HCT116 (cell line): ENCODE results near the gene ATXN1. TPM values are rescaled to one million over a fixed set of nuclear protein-coding genes. Genes with fewer than 3 reads are reported as not detected.

Experiments used
- ATAC-seq: fragments of 200-7000 bp; cut with Tn5 transposase; 2 replicates; pipeline ENCODE4 v1.9.1; 2020; ENCODE audit warnings: mild to moderate bottlenecking, moderate library complexity
- BruUV-seq: library from RNA; stranded (reverse); fragments of 400-500 nt; replicated peaks from 2 replicates; lab custom pipeline; 2021; lab: Mats Ljungman, UMichigan
- CTCF ChIA-PET: fragments of 300-600 bp; sonication (Branson Sonifier 250); formaldehyde crosslinking; loops from one replicate; lab custom pipeline; 2021; ENCODE audit warnings: antibody characterized with exemption; lab: Charles Lee
- POLR2A ChIA-PET: fragments of 300-600, 350-600 bp; sonication (Branson Sonifier 250); formaldehyde crosslinking; loops from one replicate; lab custom pipeline; 2021; ENCODE audit warnings: antibody characterized with exemption; lab: Charles Lee
- RAD21 ChIA-PET, 2 experiments: fragments of 300-600 bp; sonication (Branson Sonifier 250); formaldehyde crosslinking; loops; one replicate each; lab custom pipeline; 2023; ENCODE audit warnings: low total read pairs in 2 of 2; ENCODE audit not compliant: uncharacterized antibody in 2 of 2, unreplicated experiment in 2 of 2, low non-redundant PET in 1 of 2; lab: Charles Lee
- DNase-seq: peaks from one replicate; pipeline ENCODE4 v3.0.0-alpha.2; 2010; ENCODE audit warnings: low read depth, low spot score
- H2AFZ ChIP-seq: fragments of 200-600 bp; shearing (Covaris generic), sonication (generic); 2 replicates; pipeline ENCODE4 v1.6.1; 2017; ENCODE audit warnings: low read depth, mixed run types, mixed read lengths, antibody characterized with exemption, low read length; ENCODE audit not compliant: poor library complexity, severe bottlenecking
- H3K27ac ChIP-seq: 2 replicates; pipeline ENCODE4 v1.5.1; 2012; ENCODE audit warnings: low read depth, low read length
- H3K27me3 ChIP-seq: fragments of 200-600 bp; sonication (generic); 2 replicates; pipeline ENCODE4 v1.6.1; 2016; ENCODE audit warnings: mixed run types, low read length, mixed read lengths; ENCODE audit not compliant: insufficient read depth
- H3K36me3 ChIP-seq, 2 experiments: fragments of 200-500 bp in 1 of 2; fragments of 200-600 bp in 1 of 2; sonication (Bioruptor generic) in 1 of 2; sonication (generic) in 1 of 2; 2 replicates each; pipeline versions ENCODE4 v1.5.1 to v1.6.1; 2014 to 2016; ENCODE audit warnings: low read length in 2 of 2, inconsistent platforms in 1 of 2, mixed read lengths in 1 of 2, mixed run types in 1 of 2; ENCODE audit not compliant: insufficient read depth in 2 of 2, control insufficient read depth in 1 of 2
- H3K4me1 ChIP-seq, 2 experiments: fragments of 200-600 bp in 1 of 2; sonication (generic) in 1 of 2; 2 replicates each; pipeline versions ENCODE4 v1.5.1 to v1.6.1; 2012 to 2017; ENCODE audit warnings: low read length in 2 of 2, inconsistent platforms in 1 of 2, mild to moderate bottlenecking in 1 of 2, mixed read lengths in 1 of 2, mixed run types in 1 of 2, moderate library complexity in 1 of 2; ENCODE audit not compliant: insufficient read depth in 2 of 2, control insufficient read depth in 1 of 2
- H3K4me2 ChIP-seq: fragments of 200-600 bp; sonication (generic); 2 replicates; pipeline ENCODE4 v1.6.1; 2017; ENCODE audit warnings: mixed run types, low read length, mixed read lengths
- H3K4me3 ChIP-seq, 2 experiments: fragments of 200-600 bp in 1 of 2; sonication (generic) in 1 of 2; replicated peaks in 1 of 2; 2 replicates each; pipeline ENCODE4 v1.5.1; 2011 to 2016; ENCODE audit warnings: low read length in 2 of 2, control low read depth in 1 of 2, low read depth in 1 of 2, mild to moderate bottlenecking in 1 of 2, mixed read lengths in 1 of 2, mixed run types in 1 of 2
- H3K79me2 ChIP-seq: fragments of 200-600 bp; sonication (generic); 2 replicates; pipeline ENCODE4 v1.6.1; 2017; ENCODE audit warnings: mild to moderate bottlenecking, mixed run types, low read length, moderate library complexity, mixed read lengths; ENCODE audit not compliant: insufficient read depth
- H3K9ac ChIP-seq: fragments of 200-600 bp; sonication (generic); 2 replicates; pipeline ENCODE4 v1.6.1; 2016; ENCODE audit warnings: low read length, mixed read lengths
- H3K9me2 ChIP-seq: fragments of 200-600 bp; sonication (generic), shearing (Covaris generic); 2 replicates; pipeline ENCODE4 v1.6.1; 2017; ENCODE audit warnings: mixed run types, mild to moderate bottlenecking, moderate library complexity; ENCODE audit not compliant: insufficient read depth
- H3K9me3 ChIP-seq, 2 experiments: fragments of 200-500 bp in 1 of 2; fragments of 200-600 bp in 1 of 2; sonication (Bioruptor generic) in 1 of 2; sonication (generic) in 1 of 2; 2 replicates each; pipeline ENCODE4 v1.6.1; 2014 to 2017; ENCODE audit warnings: low read length in 2 of 2, mixed read lengths in 2 of 2, inconsistent platforms in 1 of 2, low read depth in 1 of 2, mild to moderate bottlenecking in 1 of 2, mixed run types in 1 of 2, moderate library complexity in 1 of 2; ENCODE audit not compliant: control insufficient read depth in 1 of 2, insufficient read depth in 1 of 2
- H4K20me1 ChIP-seq: fragments of 200-600 bp; sonication (generic), shearing (Covaris generic); 2 replicates; pipeline ENCODE4 v1.6.1; 2017; ENCODE audit warnings: mixed run types, mild to moderate bottlenecking, moderate library complexity; ENCODE audit not compliant: insufficient read depth
- EZH2 ChIP-seq: fragments of 200-600 bp; sonication (generic); IDR thresholded peaks from 2 replicates; pipeline ENCODE4 v1.6.1; 2017; ENCODE audit warnings: antibody characterized with exemption, mixed run types
- EZH2phosphoT487 ChIP-seq: fragments of 200-600 bp; IDR thresholded peaks from 2 replicates; pipeline ENCODE4 v1.6.1; 2018; ENCODE audit warnings: antibody characterized with exemption, borderline replicate concordance
- SIN3A ChIP-seq: IDR thresholded peaks from 2 replicates; pipeline ENCODE4 v1.6.1; 2012; ENCODE audit warnings: low read depth
- SP1 ChIP-seq: IDR thresholded peaks from 2 replicates; pipeline ENCODE4 v1.6.1; 2012; ENCODE audit warnings: low read depth
- TCF7L2 ChIP-seq: IDR thresholded peaks from 2 replicates; pipeline ENCODE4 v1.7.0; 2011; ENCODE audit warnings: borderline replicate concordance, inconsistent platforms; ENCODE audit not compliant: insufficient read depth, insufficient read length; ENCODE audit errors: extremely low read depth
- intact Hi-C: fragments of 100-400 bp; cut with micrococcal nuclease; formaldehyde crosslinking; loops from 2 replicates; pipeline ENCODE4 v1.10.0; 2022
- total RNA-seq: library from RNA; stranded (reverse); gene quantifications from one replicate; pipeline ENCODE4 v1.2.1, GENCODE V29; 2021; ENCODE audit not compliant: unreplicated experiment

The ATXN1 gene
- total RNA-seq, 1 experiment from 2014 or later: 21.0 TPM

DNA sequence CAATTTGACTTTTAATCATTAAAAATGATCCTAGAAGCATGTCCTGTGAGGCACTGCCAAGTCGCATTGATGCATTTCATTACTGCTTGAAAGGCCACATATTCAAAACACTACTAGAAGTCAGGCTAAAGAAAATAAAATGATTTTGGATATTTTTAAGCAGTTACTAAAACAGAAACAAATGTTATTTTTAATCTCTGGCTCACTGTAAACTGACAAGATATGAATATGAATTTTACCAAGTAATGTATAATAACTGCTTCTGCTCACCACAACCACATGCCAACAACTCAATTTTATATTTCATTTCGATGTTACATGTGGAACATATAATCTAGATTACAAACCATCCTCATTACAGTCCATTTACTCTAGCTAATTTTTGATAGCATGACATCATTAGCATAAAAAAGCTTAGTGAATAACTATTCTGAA is 90.6 kb downstream of the ATXN1 start:
- POLR2A ChIA-PET: no interaction called here
- H3K27ac ChIP-seq: no peak overlapping the region
- intact Hi-C loops: no loop called here
- H3K9me3 ChIP-seq: no peaks in the 10 kb centered on the region
- ATAC-seq (no peak), DNase-seq (no peak)
- TF ChIP-seq EZH2phosphoT487: no peak
- TF ChIP-seq TCF7L2: no peak
- no peaks in the 10 kb centered on the region for H3K36me3 ChIP-seq
- H3K4me3 ChIP-seq: no peak overlapping the region
- H4K20me1 ChIP-seq: no peaks in the 10 kb centered on the region
- peaks cover 26 to 39% of the 10 kb centered on the region in 2 experiments for H3K4me1 ChIP-seq
- no peaks in the 10 kb centered on the region for H3K9me2 ChIP-seq
- H3K4me2 ChIP-seq: no peak overlapping the region
- H3K9ac ChIP-seq: no peak overlapping the region
- no peak overlapping the region for H2AFZ ChIP-seq
- no peaks in the 10 kb centered on the region for H3K79me2 ChIP-seq
- RAD21 ChIA-PET: interaction anchor here in 1 of 2 experiments (0.7 kb wide), 1 partner anchor 87 kb away, joined by 3 read pairs; no protein-coding TSS in a partner anchor
- no TSS peak for BruUV-seq
- CTCF ChIA-PET: no interaction called here
- no peaks in the 10 kb centered on the region for H3K27me3 ChIP-seq

DNA sequence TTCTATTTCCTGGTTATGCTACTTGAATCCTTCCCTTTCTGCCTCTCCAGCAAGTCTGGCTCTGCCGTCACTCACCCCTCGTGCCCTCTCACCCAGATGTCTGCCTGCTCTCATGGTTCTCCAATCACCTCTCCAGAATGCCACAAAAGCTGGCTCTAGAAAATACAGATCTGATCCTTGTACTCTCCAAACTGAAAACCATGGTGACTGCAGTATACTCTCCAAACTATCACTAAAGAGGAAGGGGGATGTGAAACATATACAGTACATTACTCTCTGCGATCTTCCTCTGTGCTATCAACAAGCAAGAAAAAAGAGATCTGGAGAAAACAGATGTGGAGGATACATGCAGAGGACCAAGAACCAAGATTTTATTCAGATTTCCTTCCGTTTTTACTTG is 91.1 kb downstream of the ATXN1 start:
- H3K4me1 ChIP-seq: peaks cover 25 to 37% of the 10 kb centered on the region in 2 experiments
- POLR2A ChIA-PET: no interaction called here

More for the DNA sequence above, 91.1 kb downstream of the ATXN1 start:
- intact Hi-C loops: no loop called here
- Histone ChIP-seq H4K20me1 (no peaks in the 10 kb centered on the region), H3K36me3 (no peaks in the 10 kb centered on the region), H3K4me3 (no peak overlapping the region), H3K27ac (peak overlapping the region; percentile 44), H3K9me3 (no peaks in the 10 kb centered on the region), H2AFZ (no peak overlapping the region), H3K79me2 (no peaks in the 10 kb centered on the region), H3K27me3 (no peaks in the 10 kb centered on the region), H3K4me2 (peak overlapping the region; percentile 52), H3K9me2 (no peaks in the 10 kb centered on the region), H3K9ac (no peak overlapping the region)
- TF ChIP-seq EZH2 (no peak), SP1 (no peak), SIN3A (no peak), EZH2phosphoT487 (no peak)
- BruUV-seq: no TSS peak
- ChIA-PET CTCF (no interaction called here), RAD21 (no interaction called here)
- DNase-seq: no peak
- ATAC-seq: peak; percentile 26; the same call in 1 of the 2 replicates
